HG02943 (cell line): ENCODE results near the gene PXMP4.

Experiments used
- ATAC-seq: cut with Tn5 transposase; IDR thresholded peaks from one replicate; pipeline ENCODE4 v1.9.1; 2021; ENCODE audit warnings: mild to moderate bottlenecking, low read depth, moderate library complexity; ENCODE audit not compliant: unreplicated experiment

PXMP4 gene

DNA sequence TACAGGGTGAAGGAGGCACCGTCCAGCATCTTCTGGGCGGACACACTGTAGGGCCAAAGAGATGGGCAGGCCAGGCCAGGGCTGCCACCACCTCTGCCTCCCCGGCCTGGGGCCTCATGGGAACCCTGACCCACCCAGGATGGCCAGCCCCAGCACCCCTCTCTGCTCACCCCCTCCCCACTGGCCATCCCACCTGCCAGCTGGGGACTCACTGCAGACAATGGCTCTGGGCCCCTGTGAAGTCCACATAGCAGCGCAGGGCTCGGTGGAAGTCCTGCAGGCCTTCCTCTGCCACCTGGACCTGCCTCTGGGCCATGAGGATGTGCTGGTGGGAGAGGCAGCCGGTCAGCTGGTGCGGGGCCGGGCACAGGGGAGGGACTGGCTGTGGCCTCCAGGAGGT is 61.6 kb downstream of the PXMP4 start:
- no peak for ATAC-seq

DNA sequence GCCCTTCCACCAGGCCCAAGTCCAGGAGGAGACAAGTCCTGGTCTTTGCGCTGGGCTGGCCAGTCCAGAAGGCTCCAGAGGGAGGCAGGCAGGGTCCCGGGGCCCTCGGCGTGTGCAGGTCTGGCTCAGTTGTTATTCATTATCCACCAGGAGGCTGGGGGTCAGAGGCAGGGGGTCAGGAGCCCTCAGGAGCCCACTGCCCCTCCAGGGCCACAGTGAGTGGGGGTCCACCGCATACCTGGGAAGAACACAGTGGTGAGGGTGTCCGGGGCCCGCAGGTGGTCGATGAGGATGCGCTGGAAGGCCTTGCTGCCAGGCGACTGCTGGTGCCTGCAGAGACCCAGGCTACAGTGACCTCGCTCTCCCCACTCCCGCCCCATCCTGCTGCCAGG is 62.4 kb downstream of the PXMP4 start:
- no peak for ATAC-seq

DNA sequence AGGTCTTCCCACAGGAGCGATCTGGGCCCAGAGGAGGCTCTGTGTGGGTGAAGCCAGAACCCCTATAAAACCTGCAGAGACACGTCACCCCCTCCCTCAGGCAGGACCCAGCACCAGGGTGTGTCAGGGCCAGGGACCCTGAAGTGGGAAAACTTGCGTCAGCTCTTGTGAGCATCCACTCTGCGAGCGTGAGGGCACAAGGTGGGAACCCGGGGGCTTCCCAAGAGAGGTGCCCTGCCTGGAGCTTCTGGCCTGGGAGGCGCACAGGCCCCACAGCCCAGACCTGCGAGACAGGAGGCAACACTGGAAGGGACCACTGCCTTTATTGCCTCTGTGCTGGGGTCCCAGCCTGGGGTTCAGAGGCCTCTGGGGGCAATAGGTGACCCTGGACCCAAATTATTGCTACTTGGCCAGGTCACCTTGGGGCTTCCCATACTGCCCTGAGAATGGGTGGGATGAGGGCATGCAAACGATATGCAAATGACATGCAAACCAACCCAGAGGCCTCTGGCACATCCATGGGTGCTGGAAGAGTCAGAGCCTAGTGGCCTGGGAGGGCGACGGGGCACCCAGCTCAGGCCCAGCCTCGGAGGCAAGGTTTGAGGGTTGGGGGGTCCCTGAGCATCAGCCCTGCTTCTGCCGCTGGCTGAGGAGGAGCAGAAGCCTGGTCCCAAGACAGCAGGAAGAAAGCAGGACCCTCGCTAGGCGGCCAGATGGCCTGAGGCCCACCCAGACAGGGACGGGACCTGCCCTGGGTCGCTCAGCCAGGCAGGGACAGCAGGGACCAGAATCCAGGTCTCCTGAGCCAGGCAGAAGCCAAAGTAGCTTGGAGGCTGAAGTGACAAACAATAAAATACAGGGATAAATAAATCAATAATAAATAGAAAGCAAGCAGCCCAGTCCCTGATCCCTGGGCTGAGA is 63.1 kb downstream of the PXMP4 start:
- ATAC-seq = no peak

DNA sequence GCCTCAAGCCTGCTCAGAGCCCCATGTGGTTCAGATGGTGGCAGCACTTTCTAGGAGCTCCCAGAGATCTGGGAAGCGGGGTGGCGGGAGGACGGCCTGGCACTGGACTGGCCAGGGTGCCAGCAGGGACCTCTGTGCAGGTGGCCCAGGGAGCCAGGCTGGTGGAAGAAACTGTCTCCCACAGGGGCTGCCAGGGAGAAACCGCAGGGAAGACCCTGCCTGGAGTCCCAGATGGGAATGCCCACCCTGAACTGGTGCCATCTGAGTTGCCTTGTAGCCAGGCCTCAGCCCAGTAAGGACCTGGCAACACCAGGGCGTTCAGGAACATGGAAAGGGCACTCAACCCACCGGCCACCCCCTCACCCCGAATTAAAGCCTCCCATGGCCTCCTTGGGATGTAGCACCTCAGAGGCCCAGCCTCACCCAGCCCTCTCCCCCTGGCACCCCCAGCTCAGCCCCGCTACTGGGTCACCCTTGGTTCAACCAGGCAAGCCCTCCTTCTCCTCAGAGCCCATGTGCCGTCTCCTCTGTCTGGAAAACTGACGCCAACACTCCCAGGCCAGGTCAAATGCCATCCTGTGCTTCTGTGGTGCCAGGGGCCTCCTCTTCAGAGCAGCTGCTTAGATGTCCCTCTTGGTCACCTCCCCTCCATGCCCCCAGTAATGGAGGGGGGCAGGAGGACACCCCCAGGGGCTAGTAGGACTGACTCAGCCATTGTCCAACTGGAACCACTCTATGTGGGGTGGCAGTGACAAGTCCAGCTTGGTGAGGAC is 63.9 kb downstream of the PXMP4 start:
- no peak for ATAC-seq

DNA sequence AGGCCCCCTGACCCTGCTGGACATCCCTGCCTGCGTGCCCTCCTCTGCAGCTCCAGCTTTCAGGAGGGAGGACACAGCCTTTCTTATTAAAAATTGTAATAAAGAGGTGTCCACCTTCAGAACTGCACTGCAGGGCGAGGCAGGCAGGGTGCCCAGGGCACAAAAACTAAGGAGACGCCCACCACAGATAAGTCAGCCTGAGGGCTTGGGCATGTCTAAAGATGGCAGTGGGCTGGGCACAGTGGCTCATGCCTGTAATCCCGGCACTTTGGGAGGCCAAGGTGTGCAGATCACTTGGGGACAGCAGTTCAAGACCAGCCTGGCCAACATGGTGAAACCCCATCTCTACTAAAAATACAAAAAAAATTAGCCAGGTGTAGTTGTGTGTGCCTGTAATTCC is 64.9 kb downstream of the PXMP4 start:
- ATAC-seq = no peak

DNA sequence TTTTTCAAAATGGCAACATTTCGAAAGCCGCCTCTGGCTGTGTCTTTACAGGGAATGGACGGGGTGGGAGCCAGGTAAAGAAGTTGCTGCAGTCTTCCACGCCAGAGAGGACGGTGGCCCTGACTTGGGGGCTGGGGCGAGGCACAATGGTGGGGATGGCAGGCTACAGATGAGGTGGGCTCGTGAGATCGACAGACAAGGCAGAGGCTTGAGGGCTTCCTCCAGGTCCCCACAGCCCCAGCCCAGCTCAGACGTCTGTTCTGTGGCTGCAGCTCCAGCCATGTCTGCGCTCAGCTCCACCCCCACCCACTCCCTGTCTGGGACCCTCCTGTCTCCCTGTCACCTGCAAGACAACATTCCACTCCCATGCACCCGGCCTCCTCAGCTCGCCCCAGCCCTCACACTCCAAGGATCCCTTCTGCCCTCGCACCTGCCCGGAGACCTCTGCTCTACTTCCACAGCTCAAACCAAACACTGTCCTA is 65.4 kb downstream of the PXMP4 start:
- ATAC-seq = no peak

DNA sequence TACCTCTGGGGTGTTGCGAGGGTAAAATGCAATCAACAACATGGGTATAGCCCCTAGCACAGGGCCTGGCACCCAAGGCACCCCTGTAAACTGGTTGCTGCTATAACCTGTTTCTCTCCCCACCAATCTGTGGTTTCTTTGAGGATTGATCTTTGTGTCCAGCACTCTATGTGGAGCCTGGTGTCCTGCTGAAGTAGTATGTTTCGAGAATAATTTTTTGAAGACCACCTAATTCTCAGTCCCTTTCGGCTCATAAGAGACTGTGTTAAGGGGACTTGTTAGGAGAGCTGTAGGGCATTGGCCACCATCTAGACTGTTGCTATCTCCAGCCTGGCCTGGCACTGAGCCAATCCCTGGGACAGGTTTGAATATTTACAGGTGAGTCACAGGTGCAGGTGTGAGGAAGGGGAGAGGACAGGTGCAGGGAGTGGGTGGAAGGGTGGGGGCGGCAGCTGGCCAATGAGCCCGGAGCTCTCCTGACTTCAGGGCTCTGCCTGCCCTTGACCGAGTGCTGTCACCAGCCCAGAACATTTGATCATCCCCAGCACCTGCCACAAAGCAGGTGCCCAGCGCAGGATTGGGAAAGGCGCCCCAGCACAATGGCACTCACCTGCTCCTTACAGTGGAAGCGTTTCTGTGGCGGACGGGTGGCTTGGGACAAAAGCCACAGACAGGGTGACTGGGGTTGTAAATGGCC is 66.1 kb downstream of the PXMP4 start:
- no peak for ATAC-seq

DNA sequence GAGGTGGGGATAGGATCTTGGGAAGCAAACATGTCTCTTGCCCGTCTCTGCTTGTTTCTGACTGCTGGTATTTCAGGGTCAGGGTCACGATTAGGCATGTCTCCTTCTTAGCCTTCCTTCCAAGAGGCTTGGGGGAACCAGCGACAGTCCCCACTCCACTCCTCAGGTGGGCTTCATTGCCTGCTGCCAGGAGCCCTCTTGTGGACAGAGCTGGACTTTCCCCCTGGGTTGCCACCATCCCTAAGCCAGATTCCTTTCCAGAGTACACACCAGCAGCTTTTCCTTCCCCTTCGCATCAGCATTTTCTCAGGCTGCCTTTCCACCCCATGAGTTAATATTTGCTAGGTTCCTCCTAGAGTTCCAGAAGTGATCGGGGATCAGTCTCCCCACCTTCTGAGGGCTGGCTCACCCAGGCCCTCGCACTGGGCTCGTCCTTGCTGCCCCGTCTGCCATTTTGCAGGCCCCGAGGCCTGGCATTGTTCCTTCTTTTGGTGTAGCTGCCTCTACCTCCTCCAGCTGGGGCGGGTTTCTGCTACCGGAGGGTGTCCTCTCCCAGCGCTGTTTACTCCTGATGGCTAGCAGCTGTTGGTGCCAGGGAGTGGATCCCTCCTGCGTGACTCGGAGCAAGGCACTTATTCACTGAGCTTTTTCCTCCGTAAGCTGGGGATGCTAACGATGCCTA is 66.8 kb downstream of the PXMP4 start:
- no peak for ATAC-seq
